ENCODE data around the gene IDH2.

GRCh38 chr15:90062023-90062442 is 40.2 kb downstream of the IDH2 start:
- TF ChIP-seq CTCF (IDR thresholded peaks at IDR 0.05) (no peak), POLR2A (IDR thresholded peaks at IDR 0.05) (no peak)

Measured in testis (tissue), 2 donors.